ENCODE measurements around the gene DLX1.
"Not testable (repeated sequence)": the region's sequence is repeated elsewhere in the genome, so short reads cannot be mapped to it uniquely, and the experiment has no call there.

Gene DLX1

GRCh38 chr2:172109256-172109987, 24.1 kb downstream of the DLX1 start:
- no peak for DNase-seq

DNA sequence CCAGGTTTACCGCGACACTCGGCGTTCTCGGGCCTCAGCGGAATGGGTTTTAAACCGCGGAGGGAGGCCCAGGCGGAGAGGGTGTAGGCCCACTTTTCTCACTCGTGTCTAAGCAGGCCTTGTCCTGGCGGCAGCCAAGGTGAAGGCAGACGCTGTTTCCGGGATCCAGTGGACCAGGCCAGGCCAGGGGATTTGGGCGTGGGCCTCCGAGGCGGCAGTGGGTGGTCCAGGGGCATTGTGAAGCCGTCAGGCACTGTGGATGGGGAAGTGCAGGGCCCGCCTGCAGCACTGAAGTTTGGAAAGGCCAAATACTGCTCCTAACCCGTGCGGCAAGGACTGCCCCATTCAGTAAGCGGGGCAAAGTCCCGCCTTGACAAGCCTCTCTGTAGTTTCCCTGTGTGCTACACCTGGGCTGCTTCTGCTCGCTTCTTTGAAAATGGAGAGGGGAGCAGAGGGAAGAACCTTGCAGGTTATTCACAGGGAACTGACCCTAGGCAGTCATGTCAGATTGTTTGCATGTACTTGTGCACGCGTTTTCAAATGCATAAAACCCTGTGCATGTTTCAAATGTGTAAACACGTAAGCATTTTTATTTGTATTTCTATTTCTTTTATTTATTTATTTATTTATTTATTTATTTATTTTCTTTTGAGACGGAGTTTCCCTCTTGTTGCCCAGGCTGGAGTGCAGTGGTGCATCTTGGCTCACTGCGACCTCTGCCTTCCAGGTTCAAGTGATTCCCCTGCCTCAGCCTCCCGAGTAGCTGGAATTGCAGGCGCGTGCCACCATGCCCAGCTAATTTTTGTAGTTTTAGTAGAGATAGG, 24.9 kb downstream of the DLX1 start:
- no peak for DNase-seq

GRCh38 chr2:172113617-172114016, 28.3 kb downstream of the DLX1 start:
- DNase-seq: peak in 2 of 56 donors; percentile 8 to 31

GRCh38 chr2:172114176-172114575, 28.9 kb downstream of the DLX1 start:
- not testable (repeated sequence) for DNase-seq

GRCh38 chr2:172114579-172114978, 29.3 kb downstream of the DLX1 start:
- no peak for DNase-seq

DNA sequence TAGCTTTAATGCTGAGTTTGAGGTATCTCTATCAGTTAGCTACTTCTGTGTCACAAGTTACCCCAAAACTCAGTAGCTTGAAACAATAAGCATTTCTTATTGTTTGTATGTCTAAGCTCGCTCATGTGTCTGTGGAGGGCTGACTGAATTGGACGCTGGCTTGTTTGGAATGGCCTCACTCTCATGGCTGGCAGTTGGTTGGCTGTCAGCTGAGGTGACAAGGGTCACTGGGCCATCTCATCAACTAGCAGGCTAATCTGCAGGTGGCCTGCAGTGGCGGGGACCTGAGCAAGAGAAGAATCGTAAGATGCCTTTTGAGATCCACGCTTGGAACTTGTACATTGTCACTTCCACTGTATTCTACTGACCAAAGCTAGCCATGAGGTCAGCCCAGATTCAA, 30.8 kb downstream of the DLX1 start:
- no peak for DNase-seq

DNA sequence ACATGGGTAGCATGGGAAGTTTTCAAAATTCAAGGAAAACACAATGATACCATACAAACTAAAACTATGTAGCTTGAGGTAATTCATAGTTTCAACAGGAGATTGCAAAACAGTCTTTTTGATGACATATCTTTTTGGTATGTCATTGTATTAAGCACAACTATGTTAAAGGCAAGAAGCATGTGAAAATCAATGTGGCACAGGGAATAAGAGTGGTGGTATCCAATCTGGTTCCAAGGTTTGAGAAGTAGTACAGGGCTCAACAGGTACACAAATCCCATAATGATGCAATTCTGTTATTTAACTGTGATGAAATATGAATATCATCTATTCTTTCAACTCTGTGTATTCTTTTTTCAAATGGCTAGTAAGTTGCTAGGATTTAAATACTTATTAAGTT, 33.8 kb downstream of the DLX1 start:
- DNase-seq: no peak

DNA sequence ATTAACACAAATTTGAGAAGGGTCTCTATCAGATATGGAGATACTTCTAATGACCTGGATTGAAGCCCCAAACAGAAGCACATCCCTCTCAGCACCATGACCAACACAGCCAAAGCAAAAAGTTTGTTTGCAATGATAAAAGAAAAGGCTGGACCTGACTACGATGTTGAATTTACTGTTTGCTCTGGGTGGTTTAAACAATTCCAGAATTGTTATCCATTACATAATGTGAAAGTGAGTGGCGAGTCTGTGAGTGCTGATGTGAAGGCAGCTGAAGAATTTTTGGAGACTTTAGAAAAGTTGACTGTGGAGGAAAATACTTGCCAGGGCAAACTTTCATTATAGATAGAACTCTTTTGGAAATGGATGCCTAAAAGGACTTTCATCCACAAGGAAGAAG, 34.8 kb downstream of the DLX1 start:
- no peak for DNase-seq

GRCh38 chr2:172128484-172128883, 43.2 kb downstream of the DLX1 start:
- no peak for DNase-seq

DNA sequence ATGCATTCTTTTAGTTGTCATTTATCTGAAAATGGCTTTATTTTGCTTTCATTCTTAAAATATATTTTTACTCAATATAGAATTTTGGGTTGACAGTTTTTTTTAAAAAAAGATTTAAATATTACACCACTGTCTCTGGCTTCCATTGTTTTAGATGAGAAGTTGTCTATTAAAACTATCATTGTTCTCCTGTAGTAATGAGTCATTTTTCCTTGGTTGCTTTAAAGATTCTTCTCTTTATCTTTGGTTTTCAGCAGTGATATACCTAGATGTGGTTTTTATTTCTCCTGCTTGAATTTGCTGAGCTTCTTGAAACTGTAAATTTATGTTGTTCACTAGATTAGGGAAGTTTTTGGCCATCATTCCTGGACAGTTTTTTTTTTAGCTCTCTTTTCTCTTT, 44.1 kb downstream of the DLX1 start:
- DNase-seq: no peak

DNA sequence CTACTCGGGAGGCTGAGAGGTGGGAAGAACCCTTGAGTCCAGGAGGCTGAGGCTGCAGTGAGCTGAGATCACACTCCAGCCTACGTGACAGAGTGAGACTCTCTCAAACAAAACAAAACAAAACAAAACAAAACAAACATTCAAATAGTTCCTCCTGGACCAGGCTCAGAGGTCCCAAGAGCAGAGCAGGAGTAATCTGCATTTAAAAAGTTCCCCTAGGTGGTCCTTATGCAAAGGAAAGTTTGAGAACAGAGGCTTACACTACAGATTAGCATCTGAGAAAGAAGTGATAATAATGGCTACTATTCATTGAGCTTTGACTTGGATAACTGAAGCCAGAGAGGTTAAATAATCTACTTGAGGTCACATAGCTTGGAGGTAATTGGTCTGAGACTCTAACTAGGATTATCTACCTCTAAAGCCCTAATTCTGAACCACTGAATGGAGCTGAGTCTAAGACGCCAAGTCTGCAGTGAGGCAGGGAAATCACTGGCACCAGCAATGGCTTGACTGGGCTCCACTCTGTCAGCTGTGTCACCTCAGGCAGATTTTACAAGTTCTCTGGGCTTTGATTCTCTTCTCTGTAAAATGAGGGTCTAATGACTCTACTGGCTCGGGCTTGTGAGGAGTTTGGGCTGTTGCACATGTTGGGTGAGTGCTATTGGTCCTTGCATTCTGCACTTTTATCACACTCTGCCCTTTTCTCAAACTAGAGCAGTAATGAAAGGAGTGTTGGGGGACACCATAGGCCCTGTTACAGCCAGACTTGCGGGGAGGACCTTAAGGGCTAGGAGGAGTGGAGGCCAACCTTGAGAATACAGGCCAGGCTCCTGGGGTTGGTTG, 46.6 kb downstream of the DLX1 start:
- no peak for DNase-seq

DNA sequence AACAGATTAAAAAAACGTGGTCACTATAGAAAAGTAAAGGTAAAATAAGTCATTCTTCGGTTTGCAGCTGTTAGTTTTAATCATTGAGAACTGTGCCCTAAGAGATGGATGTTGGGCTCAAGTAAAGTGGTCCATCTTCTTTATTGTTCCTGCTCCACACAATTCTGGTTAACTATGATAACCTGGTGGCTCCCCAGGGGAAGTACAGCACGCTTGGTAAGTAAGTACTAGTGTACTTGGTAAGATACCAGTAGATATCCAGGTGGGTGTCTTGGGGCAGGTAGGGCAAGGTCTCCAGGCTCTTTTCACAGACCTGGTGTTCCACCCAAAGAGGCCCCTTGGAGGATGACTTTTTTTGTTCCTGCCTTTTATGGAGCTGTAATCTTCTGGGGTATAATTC, 49.0 kb downstream of the DLX1 start:
- DNase-seq: no peak

DNA sequence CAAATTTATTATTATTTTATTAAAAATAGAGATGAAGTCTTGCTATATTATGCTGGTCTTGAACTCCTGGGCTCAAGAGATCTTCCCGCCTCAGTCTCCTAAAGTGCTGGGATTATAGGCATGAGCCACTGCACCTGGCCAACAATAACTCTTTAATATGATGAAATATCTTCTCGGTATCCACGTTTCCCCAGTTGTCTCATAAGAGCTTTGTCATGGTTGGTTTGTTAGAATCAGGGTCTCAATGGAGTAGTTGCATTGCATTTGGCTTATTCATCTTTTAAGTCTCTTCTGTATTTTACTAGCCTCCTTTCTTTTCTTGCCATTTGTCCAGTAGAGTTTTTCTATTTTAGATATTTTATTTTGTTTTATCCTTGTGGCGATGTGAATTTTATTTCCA, 50.1 kb downstream of the DLX1 start:
- DNase-seq: no peak

DNA sequence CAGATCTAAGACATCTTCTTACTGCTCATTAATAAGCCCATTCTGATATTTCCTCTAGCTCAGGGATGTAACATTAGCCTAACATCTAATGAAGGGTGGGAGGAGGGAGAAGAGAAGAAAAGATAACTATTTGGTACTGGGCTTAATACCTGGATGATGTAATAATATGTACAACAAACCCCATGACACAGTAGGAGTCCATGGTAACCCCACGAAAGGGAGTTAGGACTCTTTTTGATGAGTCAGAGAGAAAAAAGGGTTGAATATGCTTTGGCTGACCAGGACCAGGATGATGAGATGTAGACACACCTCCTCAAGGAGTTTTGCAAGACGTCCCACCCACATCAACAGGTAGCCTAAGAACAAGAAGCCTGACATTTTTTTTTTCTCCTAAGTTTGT, 51.8 kb downstream of the DLX1 start:
- no peak for DNase-seq

GRCh38 chr2:172137943-172138342, 52.6 kb downstream of the DLX1 start:
- no peak for DNase-seq

DNA sequence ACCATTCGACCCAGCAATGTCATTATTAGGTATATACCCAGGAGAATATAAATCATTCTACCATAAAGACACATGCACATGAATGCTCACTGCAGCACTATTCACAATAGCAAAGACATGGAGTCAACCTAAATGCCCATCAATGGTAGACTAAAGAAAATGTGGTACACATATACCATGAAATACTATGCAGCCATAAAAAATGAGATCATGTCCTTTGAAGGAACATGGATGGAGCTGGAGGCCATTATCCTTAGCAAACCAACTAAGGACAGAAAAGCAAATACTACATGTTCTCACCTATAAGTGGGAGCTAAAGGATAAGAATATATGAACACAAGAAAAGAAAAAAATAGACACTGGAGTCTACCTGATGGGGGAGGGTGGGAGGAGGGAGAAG, 53.4 kb downstream of the DLX1 start:
- DNase-seq: not testable (repeated sequence)
